NCI-H69 (cell line): ENCODE data around the gene CYP1B1.
"Not testable (repeated sequence)": the region's sequence is repeated elsewhere in the genome, so short reads cannot be mapped to it uniquely, and the experiment has no call there.

ENCODE experiments used
- DNase-seq: peaks from one replicate; lab custom pipeline; 2025; lab: John Stamatoyannopoulos, UW

CYP1B1 gene

DNA sequence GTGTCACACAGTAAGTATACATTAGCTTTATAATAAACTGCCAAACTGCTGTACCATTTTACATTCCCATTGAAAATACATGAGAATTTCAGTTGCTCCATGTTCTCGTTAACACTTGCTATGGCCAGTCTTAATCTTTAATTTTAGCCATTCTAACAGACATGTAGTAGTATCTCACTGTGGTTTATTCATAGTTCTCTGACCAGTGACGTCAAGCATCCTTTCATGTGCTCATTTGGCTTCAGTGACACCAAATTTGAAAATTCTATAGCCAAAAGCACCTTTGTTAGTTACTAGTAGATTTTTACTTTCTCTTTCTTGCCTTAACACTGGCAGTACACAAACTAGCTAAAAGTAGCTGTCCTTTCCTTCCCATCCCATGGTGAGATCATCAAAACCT is 43.0 kb downstream of the CYP1B1 start:
- no peak for DNase-seq

DNA sequence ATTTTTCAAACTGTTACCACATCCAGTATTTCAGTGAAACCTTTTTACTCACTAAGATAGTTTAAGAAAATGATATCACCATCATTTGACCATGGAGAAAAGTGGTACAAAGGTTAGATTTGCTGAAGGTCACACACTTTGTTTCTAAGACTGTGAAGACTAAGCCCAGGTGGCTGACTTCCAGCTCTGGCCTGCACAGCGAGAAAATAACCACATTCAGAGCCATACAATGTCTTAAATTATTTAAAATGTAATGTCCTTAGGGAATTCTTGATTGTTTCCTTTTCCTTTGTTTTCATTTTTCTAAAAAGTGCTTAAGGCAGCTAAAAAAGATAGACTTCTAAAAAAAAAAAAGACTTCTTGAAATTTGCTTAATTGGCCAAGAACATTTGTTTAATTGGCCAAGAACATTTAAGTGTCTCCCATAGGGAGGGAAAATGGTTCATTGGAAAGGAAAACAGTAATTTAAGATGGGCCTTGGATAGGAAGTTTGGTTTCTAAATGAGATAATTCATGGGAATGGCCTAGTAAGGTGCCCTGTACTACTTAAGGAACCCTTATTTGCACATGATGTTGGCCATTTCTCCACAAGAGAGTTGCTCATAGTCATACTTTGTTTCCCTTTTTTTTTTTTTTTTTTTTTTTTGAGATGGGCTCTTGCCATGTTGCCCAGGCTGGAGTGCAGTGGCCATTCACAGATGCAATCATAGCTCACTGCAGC is 45.2 kb downstream of the CYP1B1 start:
- no peak for DNase-seq

DNA sequence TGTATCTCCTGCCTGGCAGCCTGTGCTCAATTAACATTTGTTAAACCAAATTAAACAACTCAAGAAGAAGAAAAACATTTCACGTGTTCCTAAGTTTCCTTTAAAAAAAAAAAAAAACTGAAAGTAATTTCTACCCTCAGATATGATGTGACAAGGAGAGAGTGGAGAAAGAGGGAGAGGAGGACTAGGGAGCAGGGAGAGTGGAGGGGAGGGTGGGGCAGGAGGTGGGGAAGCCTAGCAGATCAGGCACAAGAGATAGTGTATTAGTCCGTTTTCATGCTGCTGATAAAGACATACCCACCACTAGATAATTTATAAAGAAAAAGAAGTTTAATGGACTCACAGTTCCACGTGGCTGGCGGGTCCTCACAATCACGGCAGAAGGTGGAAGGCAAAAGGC is 46.4 kb downstream of the CYP1B1 start:
- no peak for DNase-seq

DNA sequence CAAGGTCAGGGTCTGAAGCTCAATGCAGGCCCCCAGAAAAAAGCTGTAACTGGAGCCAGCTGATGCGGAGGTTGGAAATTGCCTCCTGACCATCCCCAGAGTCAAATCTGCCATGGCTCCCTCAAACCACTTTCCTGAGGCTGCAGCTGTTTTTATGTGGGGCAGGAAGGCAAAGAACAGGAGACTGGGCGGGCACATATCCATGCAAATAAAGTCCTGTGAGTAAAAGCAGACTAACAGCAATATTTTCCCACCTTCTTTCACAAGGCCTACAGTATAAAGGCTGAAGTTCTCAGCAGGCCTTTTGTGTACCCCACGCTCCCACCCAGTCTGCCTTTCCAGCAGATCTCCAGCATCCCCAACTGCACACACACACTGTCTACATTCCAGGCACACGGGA is 47.1 kb downstream of the CYP1B1 start:
- DNase-seq = no peak

DNA sequence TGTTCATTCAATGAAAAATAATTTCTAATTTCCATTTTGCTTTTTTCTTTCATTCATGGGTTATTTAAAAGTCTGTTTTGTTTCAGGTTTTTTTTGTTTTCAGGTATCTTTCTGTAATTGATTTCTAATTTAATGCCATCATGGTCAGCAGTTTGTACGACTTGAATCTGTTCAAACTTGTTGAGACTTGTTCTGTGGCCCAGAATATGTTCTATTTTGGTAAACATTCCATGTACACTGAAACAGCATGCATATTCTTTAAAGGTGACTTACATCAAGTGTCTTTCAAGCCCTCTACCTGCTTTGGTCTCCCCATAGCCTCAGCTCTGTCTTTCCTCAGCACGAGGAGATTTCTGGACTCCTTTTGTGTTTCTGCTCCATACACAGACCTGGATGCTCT is 49.1 kb downstream of the CYP1B1 start:
- no peak for DNase-seq

DNA sequence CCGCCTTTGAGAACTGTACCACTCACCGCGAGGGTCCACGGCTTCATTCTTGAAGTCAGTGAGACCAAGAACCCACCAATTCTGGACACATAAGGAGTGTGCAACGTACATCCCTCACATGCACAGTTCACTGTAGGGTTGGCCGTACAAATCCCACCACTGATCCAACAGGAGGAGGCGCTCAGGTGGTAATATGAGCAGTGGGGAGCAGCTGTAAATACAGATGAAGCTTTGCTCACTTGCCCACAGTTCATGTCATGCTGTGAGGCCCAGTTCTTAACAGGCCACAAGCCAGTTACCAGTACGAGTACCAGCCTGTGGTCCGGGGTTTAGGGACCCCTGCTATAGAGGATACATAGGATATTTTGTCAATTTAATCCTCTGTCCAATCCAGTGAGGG is 54.4 kb downstream of the CYP1B1 start:
- DNase-seq = no peak

DNA sequence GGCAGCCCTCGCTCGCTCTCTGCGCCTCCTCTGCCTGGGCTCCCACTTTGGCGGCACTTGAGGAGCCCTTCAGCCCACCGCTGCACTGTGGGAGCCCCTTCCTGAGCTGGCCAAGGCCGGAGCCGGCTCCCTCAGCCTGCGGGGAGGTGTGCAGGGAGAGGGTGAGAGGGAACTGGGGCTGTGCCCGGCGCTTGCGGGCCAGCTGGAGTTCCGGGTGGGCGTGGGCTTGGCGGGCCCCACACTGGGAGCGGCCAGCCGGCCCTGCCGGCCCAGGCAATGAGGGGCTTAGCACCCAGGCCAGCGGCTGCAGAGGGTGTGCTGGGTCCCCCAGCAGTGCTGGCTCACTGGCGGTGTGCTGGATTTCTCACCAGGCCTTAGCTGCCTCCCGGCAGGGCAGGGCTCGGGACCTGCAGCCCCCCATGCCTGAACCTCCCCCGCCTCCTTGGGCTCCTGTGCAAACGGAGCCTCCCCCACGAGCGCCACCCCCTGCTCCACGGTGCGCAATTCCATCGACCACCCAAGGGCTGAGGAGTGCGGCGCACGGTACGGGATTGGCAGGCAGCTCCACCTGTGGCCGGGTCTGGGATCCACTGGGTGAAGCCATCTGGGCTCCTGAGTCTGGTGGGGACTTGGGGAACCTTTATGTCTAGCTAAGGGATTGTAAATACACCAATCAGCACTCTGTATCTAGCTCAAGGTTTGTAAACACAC is 55.4 kb downstream of the CYP1B1 start:
- not testable (repeated sequence) for DNase-seq

DNA sequence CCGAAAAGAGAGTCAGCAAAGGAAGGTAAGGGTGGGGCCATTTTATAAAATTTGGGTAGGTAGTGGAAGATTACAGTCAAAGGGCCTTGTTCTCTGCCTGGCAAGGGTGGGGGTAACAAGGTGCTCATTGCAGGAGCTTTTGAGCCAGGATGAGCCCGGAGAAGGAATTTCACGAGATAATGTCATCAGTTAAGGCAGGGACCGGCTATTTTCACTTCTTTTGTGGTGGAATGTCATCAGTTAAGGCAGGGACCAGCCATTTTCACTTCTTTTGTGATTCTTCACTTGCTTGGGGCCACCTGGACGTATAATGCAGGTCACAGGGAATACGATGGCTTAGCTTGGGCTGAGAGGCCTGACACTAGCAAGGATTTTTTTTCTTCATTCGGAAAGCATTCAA is 58.1 kb downstream of the CYP1B1 start:
- DNase-seq = no peak
